ENCODE measurements around the gene ABHD6.
"Not testable (repeated sequence)": the region's sequence is repeated elsewhere in the genome, so short reads cannot be mapped to it uniquely, and the experiment has no call there.

Gene ABHD6, protein sequence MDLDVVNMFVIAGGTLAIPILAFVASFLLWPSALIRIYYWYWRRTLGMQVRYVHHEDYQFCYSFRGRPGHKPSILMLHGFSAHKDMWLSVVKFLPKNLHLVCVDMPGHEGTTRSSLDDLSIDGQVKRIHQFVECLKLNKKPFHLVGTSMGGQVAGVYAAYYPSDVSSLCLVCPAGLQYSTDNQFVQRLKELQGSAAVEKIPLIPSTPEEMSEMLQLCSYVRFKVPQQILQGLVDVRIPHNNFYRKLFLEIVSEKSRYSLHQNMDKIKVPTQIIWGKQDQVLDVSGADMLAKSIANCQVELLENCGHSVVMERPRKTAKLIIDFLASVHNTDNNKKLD

DNA sequence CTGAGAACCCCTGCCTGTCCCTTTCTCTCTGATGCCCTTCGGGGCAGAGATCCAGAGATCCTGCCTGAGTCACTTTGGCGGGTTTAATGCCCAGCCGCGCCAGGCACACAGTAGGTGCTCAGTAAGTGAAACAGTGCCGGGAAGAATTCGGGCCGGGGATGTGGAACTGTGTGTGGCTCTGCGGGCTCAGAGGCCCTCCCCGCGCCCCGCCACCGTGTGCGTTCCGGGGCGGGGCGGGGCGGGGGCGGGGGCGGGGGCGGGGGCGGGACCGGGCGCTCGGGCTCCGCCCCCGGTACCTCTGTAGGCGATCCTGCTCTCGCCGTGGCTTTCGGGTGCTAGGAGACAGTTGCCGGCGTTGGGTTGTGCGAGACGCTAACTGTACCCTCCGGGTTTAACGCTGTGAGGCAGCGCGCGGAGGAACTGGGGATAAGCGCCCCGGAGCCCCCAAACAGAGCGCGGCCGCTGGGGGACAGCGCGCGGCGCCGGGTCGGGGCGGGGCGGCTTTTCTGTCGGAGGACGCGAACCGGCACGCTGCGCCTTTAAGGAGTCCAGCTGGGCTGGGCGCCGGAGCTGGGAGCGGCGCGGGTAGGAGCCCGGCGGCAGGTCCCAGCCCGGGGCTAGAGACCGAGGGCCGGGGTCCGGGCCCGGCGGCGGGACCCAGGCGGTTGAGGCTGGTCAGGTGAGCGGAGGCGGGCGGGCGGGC lies at the start of gene ABHD6:
ABHD6 (plus strand) TSS at position 555 of the 703 bp plus-strand sequence. CDS start 18,795 bp downstream, outside the sequence.
- DNase-seq = peak; percentile 82

DNA sequence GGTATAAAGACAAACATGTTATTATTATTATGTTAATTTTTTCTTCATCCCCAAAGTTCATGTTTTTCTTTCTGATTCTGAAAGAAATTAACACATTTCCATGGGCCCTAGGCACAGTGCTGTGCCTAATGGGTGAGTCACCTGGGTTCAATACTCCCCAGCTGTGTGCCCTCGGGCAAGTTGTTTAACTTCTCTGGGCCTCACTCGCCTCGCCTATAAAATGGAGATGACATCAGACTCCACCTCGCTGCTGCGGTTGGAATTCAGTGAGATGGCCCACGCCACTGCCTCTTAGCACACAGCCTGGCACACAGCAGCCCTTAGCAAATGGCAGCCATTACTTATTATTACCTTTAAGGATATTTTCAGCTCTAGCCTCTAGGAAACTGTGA lies 49.4 kb upstream of the ABHD6 start:
- no peak for DNase-seq

DNA sequence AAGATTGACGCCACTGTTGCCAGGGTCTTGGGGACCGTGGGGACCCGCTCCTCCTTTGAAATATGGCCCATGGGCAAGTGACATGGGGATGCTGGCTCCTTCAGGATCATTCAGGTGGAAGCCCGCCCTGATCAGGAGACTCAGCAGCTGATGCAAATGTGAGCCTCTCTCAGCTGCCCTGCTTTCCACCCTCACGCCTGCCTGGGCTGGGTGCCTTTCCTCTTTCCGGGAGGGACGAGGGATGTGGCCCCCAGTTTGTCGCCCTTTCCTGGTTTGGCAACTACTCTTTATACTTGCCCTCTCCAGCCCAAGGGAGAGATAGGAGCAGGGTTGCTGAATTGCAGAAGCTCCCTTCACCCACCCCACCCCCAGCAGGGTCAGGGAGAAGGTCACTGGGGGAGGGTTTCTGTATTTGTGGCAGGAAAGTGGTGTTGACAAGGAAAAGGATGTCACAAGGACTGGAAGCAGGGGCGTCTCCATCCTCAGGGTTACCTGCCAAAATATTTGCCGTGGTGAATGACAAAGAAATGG lies 48.6 kb upstream of the ABHD6 start:
- no peak for DNase-seq

DNA sequence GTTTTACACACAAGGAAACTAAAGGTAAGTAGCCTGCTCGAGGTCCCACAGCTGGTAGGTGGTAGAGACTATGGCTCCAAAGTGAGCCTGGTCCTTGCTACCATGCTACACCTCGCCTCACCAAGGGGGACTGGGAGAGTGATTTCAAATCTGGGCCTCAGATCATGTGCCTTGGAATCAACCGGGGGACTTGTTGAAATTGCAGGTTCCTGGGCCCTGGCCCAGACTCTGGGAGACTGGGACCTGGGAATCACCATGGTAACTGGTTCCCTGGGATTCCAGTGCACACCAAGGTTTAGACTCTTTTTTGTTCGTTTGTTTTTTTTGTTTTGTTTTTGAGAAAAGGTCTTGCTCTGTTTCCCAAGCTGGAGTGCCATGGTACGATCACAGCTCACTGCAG lies 47.9 kb upstream of the ABHD6 start:
- no peak for DNase-seq

DNA sequence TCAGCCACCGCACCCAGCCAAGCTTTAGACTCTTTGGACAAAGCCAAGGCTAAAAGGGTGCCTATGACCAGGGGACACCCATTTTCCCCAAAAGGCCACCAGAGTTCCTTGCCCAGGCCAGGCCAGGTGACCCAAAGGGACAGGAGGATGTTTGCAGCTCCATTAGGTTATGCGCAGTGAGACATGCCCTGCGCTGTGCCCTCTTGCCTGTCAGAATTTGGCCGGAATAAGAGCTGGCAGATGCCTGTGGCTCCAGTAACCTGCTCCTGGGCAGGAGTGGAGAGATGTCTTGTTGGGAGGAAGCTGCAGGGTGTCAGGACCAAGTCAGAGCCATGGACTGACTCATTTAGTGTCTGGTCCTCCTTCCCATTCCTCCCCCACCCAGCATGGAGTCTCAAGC lies 47.3 kb upstream of the ABHD6 start:
- no peak for DNase-seq

DNA sequence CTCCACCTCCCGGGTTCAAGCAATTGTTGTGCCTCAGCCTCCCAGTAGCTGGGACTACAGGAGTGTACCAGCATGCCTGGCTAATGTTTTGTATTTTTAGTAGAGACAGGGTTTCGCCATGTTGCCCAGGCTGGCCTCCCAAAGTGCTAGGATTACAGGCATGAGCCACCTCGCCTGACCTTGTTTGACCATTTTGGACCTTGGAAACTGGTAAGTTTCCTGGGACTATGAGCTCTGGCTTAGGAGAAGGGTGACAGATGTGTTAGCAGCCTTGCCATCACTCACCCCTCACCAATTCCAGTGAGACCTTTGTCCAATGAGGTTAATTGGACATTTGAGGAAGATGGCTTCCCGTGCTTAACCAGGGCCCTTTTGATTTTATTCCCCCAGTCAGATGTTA lies 46.7 kb upstream of the ABHD6 start:
- DNase-seq = no peak

DNA sequence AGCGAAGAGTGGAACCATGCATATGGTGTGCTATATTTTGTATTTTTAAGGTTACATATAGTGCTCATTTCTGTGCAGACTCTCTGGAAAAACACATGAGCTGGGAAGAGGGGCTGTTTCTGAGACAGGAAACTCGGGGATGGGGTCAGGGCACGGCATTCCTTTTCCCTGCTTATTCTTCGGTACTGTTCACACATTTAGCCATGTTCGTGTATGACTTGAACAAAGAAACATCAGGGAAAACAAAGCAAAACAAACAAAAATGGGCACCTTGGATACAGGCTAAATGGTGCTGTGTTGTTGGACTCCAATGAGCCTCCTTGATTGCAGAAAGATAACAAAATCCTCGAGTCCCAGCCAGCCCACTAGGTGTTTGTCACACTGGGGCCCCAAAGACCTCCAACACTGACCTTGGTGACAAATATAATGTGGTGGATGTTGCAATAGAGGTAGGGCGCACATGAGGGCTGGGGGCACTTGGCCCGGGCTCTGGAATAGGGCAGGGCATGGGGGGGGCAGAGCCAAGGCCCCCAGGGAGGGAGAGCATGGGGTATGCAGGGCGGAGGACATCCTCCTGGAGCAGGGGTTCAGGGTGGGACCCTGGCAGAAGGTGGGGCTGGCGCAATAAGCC lies 46.1 kb upstream of the ABHD6 start:
- no peak for DNase-seq

DNA sequence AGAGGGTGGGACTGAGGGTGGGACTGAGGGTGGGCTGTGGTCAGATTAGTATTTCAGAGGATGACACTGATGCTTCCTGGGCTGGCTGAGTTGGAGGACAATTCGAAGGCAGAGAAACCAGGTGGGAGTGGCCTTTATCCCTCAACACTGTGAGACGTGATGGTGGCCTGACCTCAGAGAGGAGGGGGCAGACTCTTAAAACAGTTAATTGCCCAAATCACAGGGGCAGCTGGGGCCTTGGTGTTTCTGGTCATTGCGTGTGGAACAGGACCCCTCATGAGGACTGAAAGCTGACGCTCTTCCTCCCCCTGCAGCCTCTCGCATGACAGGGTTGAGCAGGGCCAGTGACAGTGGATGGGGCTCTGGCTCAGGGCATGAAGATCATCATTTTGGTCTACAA lies 45.5 kb upstream of the ABHD6 start:
- DNase-seq = no peak

DNA sequence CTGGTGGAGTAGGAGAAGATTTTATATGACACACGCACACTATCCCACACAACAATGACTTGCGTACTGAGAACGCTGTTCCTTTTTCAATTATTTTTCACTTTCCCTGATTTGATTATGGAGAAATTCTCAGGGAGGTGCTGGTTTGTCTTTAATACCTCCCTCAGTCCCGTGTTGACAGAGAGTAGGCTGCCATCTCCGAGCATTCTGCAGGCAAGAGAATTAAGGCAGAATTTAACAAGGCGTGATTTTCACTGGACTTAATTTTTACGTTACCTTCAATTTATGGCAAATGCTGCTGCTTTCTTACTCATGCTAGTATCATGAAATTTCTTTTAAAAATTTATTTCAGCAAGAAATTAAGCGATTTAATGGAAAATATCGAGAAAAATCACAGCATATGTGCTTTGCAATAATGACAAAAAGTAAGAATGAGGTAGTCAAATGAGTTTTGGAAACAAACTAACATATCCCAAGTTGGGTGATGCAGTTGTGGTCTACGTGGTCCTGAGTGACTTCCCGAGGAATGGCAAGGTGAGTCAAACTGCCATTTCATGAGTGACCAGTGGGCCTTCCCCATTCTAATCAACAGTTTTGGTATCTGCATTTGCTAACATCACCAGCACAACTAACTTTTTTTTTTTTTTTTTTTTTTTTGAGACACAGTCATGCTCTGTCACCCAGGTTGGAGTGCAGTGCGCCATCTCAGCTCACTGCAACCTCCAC lies 43.7 kb upstream of the ABHD6 start:
- DNase-seq = no peak

DNA sequence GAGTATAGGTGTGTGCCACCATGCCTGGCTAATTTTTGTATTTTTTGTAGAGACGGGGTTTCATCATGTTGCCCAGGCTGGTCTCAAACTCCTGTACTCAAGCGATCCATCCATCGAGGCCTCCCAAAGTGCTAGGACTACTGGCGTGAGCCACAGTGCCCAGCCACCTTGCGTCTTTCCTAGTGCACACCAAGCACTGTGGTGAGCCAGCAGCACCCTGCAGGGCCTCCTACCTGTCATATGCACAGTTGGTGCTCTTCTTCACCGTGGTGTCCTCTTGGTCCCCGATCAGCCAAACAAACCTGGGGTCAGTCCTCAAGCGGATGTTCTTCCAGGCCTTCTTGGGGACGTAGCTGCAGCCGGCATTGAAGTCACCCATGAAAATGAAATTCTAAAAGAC lies 40.0 kb upstream of the ABHD6 start:
- no peak for DNase-seq

DNA sequence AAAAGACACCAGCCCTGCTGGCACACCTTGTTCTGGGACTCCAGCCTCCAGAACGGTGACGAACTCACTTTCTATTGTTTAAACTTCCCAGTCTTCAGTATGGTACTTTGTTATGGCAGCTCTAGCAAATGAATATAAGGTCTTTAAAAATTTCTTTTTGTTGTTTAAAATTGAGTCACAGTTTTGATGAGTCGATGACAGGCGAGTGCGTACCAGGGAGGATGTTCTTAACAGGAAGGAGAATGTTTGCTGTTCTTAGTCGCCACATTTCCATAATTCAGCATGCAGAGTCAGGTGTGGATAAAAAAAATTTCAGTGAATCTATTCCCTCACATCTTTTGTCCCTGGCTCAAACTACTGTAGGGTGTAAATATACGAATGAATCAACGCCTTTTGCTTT lies 39.2 kb upstream of the ABHD6 start:
- DNase-seq = no peak

DNA sequence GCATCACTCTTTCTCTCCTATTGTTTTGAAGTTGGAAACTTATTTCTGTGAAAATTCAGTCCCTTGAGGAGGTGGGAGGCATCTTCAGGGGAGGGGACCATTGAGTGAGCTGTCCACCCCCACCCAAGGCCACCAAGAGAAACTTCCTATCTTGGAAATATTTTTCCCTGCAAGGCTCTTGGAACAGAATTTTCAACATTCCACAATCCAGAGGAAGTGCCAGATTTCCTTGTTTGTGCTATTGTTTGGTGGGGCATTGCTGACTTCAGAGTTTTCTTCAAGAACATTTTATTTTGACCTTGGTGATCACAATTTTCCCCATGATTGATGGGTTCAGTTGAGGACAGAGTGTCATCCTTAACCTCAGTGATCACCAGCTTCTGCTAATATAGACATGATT lies 38.8 kb upstream of the ABHD6 start:
- no peak for DNase-seq

DNA sequence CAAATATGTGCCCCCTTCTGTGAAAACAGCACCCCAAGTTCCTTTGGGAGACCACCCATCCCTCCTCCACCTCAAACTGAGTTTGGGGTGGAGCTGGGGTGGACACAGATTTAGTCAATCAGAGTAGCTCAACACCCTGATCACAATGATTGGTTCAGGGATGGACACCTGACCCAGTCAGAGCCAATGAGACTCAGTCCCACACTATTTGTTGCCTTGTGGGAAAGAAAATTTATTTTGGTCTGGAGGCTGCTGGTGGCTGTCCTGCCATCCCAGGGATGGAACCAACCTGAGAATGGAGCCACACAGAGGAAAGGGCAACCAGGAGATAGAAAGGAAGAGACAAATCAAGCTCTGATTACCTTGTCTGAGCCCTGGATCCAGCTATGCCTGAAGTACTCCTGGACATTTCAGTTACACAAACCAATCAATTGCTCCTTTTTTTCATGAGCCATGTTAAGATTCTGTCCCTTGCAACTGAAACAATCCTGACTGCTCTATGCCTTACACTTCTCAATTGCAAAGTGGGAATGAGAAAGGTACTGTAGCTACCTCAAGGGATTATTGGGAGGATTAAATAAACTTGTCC lies 37.4 kb upstream of the ABHD6 start:
- no peak for DNase-seq

DNA sequence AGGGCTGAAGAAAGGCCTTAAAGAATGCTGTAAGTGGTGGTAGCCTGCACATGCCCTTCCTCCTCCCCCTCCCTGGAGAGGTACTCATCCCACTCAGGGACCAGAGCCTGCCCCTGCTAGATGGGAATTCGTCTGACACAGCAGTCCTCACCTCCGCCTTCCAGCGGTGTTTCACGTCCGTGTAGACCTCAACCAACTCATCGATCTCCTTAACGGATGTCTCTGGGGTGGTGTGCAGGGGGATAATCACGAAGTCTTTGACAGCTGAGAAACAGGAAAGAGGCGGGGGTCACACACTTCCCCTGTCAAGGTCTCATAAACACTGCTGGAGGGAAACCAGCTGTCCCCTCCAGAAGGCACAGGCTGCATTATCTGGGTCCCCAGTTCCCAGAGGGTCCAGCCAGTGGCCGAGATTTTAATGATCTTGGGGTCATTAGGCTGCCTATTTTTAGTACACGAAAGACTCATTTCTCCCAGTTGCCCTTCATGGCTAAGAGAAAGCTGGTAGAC lies 36.7 kb upstream of the ABHD6 start:
- no peak for DNase-seq

DNA sequence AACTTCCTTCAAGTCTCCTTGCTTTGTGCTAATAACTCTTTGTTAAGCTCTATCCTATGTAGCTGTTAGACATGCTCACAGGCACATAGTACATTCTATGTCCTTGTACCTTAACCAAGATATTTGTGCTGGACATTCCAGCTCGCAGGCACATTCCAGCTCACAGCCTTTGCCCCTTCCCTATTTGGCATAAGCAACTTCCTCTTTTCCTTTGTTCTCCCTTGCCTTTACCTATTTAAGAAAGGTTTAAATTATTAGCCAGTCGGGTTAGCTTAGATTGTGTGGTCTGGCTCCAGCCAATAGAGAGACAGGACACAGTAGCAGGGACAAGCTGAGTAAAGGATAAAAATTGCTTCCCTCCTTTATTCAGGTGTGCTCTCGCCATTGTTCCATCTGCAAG lies 36.1 kb upstream of the ABHD6 start:
- not testable (repeated sequence) for DNase-seq

DNA sequence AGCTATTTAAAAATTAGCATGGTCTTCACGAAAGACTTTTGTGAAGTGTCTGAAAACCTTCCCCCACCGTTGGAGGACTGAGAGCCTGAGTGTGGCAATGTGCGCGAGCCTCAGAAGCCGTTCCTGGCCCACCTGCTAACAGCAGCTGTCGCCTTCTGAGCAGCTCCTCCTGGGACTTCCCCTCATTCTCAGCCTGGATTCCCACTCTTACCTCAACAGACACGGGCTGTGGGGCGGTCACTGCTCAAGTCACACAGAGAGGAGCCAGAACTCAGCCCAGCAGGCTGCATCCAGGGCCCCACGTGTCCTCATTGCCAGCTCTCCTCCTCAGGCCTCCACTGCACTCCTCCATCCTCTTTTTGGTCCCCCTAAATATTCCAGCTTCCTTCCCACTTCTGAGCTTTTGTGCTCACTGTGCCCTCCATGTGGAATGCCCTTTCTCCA lies 34.7 kb upstream of the ABHD6 start:
- DNase-seq = no peak

DNA sequence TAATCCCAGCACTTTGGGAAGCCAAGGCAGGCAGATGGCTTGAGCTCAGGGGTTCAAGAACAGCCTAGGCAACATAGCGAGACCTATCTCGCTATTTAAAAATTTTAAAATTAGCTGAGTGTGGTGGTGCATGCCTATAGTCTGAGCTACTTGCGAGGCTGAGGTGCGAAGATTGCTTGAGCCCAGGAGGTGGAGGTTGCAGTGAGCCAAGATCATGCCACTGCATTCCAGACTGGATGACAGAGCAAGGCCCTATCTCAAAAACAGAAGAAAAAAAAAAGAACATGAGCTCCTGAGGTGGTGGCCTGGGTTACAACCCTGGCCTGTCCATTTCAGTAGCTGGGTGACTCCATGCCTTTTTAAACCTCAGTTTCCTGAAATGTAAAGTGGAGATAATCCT lies 34.1 kb upstream of the ABHD6 start:
- DNase-seq = no peak

DNA sequence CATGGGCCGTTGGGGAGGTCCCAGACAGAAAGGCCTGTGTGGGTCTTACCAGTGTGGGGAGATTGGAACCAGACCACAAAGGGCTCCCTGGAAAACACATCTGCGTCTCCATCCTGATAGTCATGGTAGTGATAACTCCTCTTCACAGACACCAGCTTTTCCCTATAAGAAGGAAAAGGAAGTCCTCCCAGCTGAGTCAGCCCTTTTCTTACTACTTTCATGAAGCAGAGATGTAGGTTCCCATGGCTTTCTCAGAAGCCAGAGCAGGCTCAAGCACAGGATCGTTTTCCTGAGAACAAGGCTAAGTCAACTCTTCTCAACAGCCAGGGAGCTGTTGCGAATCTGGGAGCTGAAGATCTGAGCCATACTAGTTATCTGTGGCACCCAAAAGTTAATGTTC lies 32.9 kb upstream of the ABHD6 start:
- DNase-seq = no peak

DNA sequence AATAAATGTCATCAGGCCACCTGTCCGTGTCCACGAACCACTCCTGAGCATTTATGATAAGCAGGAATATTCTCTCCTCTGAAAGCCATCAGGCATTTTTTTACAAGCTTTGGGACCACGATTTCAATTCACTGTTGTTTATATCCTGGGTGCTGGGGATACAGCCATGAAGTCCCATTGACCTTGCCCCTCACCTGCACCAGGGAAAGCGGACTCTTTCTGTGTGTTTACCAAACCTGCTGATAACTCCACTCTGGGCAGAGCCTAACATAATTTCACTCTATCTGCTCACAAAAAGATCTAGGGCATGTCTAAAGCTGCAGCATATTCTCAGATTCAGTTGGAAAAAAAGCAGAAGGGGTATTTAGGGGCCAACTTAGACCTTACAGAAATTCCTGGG lies 31.6 kb upstream of the ABHD6 start:
- no peak for DNase-seq

DNA sequence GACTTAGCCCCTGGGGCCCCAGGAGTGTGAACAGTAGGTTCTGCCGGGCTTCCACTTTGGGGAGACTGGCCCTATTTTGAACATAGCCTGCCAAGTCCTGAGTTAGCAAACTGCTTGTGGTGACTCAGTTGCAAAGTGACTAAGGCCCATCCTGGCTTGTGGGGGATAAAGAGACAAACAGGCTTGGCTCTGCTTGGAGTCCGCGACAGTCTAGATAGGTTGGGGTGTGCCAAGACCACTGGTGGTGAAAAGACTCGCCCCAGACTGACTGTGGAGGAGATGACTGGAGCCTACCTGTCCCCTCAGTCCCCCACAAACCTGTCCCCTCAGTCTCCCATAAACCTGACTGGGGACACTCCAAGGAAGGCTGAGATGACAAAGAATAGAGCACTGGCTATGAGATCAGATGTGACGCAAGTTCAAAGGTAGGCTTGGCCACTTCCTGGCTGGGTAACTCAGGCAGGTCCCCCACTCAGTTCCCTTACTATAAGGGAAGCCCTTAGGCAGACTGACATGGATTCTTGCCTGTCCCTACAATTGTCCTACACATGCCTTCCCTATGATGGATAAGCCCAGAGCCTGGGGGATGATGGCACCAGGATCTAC lies 31.1 kb upstream of the ABHD6 start:
- DNase-seq = peak; percentile 17

DNA sequence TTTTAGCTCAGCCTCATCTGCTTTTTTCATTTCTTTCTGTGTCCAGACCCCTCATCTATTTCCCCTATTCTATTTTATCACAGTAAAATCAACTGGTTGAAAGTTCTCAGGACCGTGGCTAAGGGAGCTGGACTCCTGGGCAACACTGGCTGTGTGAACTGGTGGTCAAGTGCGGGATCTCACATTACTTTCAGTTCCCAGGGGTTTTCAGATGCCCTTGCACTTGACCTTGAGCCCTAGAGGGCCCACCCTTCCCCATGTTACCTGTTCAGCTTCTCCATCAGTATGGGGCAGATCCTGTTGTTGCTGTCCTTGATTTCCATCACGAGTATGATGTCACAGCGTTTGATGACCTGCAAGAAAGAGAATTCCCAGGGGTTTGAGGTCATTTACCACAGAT lies 29.6 kb upstream of the ABHD6 start:
- DNase-seq = no peak

DNA sequence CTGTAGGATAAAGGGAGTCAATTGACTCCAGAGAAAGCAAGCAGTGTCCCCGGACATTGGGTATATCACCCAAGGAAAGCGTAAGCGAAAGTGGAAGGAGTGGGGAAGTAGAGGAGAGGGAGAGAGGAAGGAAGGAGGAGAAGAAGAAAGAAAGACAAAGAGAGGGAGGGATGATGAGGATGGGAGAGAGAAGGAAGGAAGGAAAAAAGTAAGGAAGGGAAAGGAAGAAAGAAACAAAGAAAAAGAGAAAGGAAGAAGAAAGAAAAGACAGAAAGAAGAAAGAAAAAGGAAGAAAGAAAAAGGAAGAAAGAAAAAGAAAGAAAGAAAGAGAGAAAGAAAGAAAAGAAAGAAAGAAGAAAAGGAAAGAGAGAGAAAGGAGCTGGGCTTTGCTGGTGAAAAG lies 27.7 kb upstream of the ABHD6 start:
- DNase-seq = no peak

Measured in stimulated activated CD4-positive, alpha-beta T cell treated with anti-CD3 and anti-CD28 coated beads, Interleukin-4, amount 100 ng/mL, for 24 hours (primary cell).